Measurements from ENCODE around the gene RPS29. TPM values are rescaled to one million over a fixed set of nuclear protein-coding genes. Genes with fewer than 3 reads are reported as not detected.

RPS29 gene
- total and polyA plus RNA-seq, 2 of the 13 experiments (the other 11 are each of a cell fraction or from before 2014, with no cell fraction given), result 4,303 to 8,215 TPM

- TF ChIP-seq AKNA (CRISPR knock-in tag; IDR thresholded peaks at IDR 0.05; ENCODE audit: borderline replicate concordance), result 0 out of 2 replicates have a peak, but pooled peaks have one; percentile 63
- TF ChIP-seq ZNF598 (CRISPR knock-in tag; IDR thresholded peaks at IDR 0.05; ENCODE audit: borderline replicate concordance), result peak; percentile 97; the same call in 1 of the 2 replicates
- no peak for TF ChIP-seq BHLHE40 (IDR thresholded peaks at IDR 0.05; ENCODE audit: low read length)
- peak; percentile 69 for TF ChIP-seq ZBTB38 (CRISPR knock-in tag; IDR thresholded peaks at IDR 0.05)
- TF ChIP-seq ZNF547 (CRISPR knock-in tag; IDR thresholded peaks at IDR 0.05), result no peak; the same call in none of the 2 replicates
- TF ChIP-seq MLLT10 (CRISPR knock-in tag; IDR thresholded peaks at IDR 0.05), result no peak
- no peak for TF ChIP-seq TEAD2 (CRISPR knock-in tag; IDR thresholded peaks at IDR 0.05)
- 0 out of 2 replicates have a peak, but pooled peaks have one; percentile 41 for TF ChIP-seq ZBTB14 (CRISPR knock-in tag; IDR thresholded peaks at IDR 0.05)
- peak; percentile 68; the same call in 1 of the 2 replicates for TF ChIP-seq CREBL2 (CRISPR knock-in tag; IDR thresholded peaks at IDR 0.05; ENCODE audit: borderline replicate concordance)
- peak; percentile 19; the same call in 1 of the 2 replicates for TF ChIP-seq ZNF256 (CRISPR knock-in tag; conservative IDR thresholded peaks at IDR 0.05)
- 0 out of 2 replicates have a peak, but pooled peaks have one; percentile 31 for TF ChIP-seq ZFP41 (CRISPR knock-in tag; IDR thresholded peaks at IDR 0.05; ENCODE audit: borderline replicate concordance)
- TF ChIP-seq PRDM10 (CRISPR knock-in tag; IDR thresholded peaks at IDR 0.05; ENCODE audit: low read depth), result no peak
- TF ChIP-seq ZFP36L2 (CRISPR knock-in tag; IDR thresholded peaks at IDR 0.05), result no peak
- peak; percentile 6; the same call in 1 of the 2 replicates for TF ChIP-seq FOXO1 (CRISPR knock-in tag; IDR thresholded peaks at IDR 0.05)
- no peak for TF ChIP-seq PRMT3 (CRISPR knock-in tag; IDR thresholded peaks at IDR 0.05; ENCODE audit: borderline replicate concordance, low read depth)
Measured at GRCh38 chr14:49598485-49599300, 12.5 kb upstream of the RPS29 start, which contains the start of gene LRR1 (continued).
